NCI-H187 (cell line): Measurements from ENCODE around the gene URGCP.
"Not testable (repeated sequence)": the region's sequence is repeated elsewhere in the genome, so short reads cannot be mapped to it uniquely, and the experiment has no call there.

Experiments
- DNase-seq, 2 experiments: peaks; one replicate each; lab custom pipeline; 2025; lab: John Stamatoyannopoulos, UW

Gene URGCP

GRCh38 chr7:43921423-43921822 is 15.0 kb upstream of the URGCP start:
- no peak for DNase-seq

- no peak for DNase-seq
Measured at GRCh38 chr7:43915907-43916306, 9.5 kb upstream of the URGCP start.

- DNase-seq: no peak
Measured at GRCh38 chr7:43914795-43915194, 8.4 kb upstream of the URGCP start.

- DNase-seq: no peak
Measured at GRCh38 chr7:43905956-43906330, 453 bp downstream of the URGCP start.

- DNase-seq: no peak
Measured at GRCh38 chr7:43905209-43905946, 1.0 kb downstream of the URGCP start.

- DNase-seq: no peak
Measured at GRCh38 chr7:43904533-43905208, 1.7 kb downstream of the URGCP start.

- no peak for DNase-seq
Measured at GRCh38 chr7:43902542-43903054, 3.8 kb downstream of the URGCP start.

- DNase-seq: not testable (repeated sequence)
Measured at GRCh38 chr7:43898571-43898970, 7.8 kb downstream of the URGCP start.

- DNase-seq: no peak
Measured at GRCh38 chr7:43895847-43896415, 10.5 kb downstream of the URGCP start.

GRCh38 chr7:43891069-43891955 is 15.1 kb downstream of the URGCP start:
- DNase-seq: no peak

GRCh38 chr7:43890468-43890867 is 15.9 kb downstream of the URGCP start:
- no peak for DNase-seq

- DNase-seq: no peak
Measured at GRCh38 chr7:43888993-43889945, 17.1 kb downstream of the URGCP start.

- no peak for DNase-seq
Measured at GRCh38 chr7:43884617-43885016, 21.8 kb downstream of the URGCP start.

GRCh38 chr7:43884209-43884608 is 22.2 kb downstream of the URGCP start:
- no peak for DNase-seq

- no peak for DNase-seq
Measured at GRCh38 chr7:43880596-43880995, 25.8 kb downstream of the URGCP start.

- no peak for DNase-seq
Measured at GRCh38 chr7:43879477-43879876, 26.9 kb downstream of the URGCP start.

- no peak for DNase-seq
Measured at GRCh38 chr7:43878867-43879266, 27.5 kb downstream of the URGCP start.

- no peak for DNase-seq
Measured at GRCh38 chr7:43877968-43878864, 28.2 kb downstream of the URGCP start.

GRCh38 chr7:43876976-43877745 is 29.2 kb downstream of the URGCP start:
- DNase-seq: no peak
